Measurements from ENCODE around the gene GABBR2.
"Not testable (repeated sequence)": the region's sequence is repeated elsewhere in the genome, so short reads cannot be mapped to it uniquely, and the experiment has no call there.

The GABBR2 gene

DNA sequence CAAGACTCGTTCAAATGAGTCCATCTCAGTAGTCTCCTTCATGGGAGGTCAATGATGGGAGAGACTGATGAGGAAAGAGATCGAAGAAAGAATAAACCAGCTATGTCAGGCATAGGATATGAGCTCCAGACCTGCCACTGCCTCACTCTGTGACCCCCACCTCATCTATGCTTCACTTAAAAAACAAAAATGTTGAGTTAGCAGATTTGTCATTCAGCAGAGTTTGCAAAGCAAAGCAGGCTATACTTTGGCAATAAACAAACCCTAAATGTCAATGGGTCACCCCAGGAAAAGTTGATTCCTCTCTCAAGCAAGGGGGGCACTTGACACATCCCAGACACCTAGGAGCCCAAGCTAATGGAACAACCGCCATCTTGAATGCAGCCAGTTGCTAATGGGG lies 117.0 kb downstream of the GABBR2 start:
- no peak for DNase-seq

DNA sequence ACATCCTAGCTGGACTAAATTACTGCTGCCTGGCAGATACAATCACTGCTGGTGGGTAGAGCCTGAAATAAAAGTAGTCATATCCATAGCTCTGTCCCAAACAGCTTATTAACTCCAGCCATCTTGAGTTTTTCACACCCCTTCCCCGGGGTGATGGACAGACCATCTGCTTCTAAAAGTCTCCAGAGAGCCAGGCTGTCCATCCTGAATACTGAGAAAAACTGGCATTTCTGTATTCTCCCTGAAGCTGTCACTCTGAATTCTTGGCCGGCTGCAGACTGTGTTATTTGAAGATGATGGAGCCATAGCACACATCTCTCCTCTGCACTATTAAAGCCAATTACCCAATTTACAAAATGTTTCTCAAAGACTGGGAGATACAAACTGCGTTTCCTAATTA lies 118.6 kb downstream of the GABBR2 start:
- DNase-seq, result no peak

DNA sequence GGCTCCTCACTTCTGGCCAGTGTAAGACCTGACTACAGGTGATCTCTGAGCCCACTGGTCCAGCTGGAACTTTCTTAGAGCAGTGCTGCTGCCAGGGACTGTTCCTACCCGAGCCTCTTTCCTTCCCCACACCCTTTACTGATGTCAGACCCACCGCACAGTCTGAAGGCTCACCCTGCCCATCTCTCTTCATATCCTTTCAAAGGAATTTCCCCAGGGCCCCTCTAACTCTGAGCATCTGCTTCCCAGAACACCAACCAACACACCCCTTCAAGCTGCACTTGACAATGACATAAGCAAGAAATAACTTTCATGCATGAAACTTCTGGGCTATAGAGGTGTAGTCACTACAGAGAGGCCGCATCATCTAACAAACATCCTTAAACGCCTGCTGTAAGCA lies 119.6 kb downstream of the GABBR2 start:
- DNase-seq, result no peak

DNA sequence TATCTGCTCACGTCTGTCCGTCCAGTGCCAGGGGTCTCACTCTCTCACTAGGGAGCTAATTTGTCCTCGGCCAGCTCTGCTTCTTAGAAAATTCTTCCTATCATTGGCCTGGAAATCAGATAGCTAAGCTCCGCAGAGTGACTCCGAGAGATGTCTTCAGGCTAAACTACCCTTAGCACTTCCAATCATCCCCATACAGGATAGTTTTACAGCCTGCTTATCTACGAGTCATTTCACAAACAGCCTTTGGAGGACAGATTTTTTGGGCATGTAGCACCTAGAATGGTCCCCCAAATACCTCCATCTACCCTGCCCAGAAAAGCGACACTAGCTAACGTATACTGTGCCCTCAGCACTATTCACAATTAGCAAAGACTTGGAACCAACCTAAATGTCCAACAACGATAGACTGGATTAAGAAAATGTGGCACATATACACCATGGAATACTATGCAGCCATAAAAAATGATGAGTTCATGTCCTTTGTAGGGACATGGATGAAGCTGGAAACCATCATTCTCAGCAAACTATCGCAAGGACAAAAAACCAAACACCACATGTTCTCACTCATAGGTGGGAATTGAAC lies 123.8 kb downstream of the GABBR2 start:
- DNase-seq, result not testable (repeated sequence)

DNA sequence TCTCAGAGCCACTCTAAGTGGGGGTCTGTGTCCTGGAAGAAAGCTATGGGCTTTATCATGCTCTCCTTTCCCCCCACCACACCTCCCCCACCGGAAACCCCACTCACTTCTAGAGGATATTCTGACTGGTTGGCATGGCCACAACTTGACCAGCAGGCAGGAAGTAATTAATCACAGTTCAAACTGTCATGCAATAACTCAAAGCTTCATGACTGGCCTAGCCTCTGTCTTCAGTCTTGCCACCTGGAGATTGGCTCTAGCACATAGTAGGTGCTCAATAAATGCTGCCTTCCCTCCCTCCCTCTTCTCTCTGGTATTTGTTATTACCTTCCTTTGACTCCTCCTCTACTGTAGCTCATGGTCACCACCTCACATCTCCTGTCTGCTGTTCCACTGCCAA lies 124.7 kb downstream of the GABBR2 start:
- DNase-seq, result no peak

DNA sequence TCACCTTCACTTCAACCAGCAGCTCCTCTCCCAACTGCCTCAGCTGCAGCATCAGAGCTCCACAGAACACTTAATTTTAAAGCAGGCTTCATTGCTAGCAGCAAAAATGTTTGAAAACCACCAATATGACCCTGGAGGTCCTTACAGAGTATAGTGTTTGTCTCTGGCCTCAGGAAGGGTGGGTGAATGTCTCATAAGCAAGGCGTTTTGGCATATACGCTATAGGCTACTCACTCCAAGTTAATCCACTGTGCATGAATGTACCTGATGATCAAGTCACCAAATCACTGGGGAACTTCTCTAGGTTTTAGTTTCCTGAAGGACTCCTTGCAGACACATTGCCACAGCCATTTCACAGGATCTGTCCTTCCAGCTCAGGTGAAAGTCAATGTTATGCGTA lies 125.3 kb downstream of the GABBR2 start:
- DNase-seq, result no peak

DNA sequence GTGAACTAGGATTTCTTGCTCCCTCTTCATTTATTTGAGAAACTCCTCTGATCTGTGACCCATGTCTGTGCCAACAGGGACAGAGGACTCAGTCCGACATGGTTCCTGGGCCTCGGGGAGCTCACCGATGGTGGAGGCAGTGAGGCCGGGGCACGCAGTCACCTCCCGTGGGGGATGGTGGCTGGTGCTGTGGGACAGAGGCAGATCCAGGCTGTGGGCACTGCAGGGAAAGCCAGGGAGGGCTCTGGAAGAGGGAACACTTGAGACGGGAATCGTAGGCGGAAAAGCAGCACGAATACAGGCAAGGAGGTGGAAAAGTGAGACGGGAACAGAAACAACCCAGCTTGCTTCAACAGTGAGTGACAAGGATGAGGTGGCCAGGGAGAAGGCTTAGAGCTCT lies 127.8 kb downstream of the GABBR2 start:
- no peak for DNase-seq

DNA sequence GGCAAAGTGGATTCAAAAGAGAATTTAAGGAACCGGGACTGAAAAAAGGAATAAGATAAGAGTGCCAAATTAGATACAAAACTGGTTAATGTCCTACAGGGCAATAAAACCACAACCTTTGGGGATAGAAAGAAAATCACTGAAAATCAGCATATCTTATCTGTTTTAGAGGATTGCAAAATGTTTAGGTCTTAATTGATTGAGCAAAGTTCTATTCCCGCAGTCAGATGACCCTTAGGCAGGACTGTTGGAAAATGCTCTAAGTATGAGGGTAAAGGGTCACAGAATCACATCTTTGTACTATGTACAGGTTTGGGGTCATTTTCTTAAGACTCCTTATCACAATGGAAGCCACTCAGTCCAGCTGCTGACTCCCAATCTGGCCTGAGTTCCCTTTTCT lies 129.0 kb downstream of the GABBR2 start:
- no peak for DNase-seq

DNA sequence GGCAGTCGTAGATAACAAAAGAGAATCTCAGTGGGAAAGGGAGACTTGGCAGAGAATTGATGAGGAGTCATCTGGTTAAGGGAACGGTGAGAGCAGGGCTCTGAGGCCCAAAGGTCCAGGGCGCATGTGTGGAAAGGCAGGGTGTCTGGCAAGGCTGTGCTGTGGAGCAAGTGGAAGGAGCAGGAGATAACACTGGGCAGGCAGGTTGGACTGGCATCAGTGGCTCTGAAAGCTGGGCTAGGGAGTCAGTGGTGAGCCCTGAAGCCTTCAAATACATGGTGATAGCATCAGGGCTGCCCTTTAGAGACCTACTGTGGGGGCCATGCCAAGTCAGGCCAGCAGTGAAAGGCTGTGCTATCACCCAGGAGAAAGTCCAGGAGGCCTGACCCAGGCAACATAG lies 131.3 kb downstream of the GABBR2 start:
- DNase-seq, result no peak

DNA sequence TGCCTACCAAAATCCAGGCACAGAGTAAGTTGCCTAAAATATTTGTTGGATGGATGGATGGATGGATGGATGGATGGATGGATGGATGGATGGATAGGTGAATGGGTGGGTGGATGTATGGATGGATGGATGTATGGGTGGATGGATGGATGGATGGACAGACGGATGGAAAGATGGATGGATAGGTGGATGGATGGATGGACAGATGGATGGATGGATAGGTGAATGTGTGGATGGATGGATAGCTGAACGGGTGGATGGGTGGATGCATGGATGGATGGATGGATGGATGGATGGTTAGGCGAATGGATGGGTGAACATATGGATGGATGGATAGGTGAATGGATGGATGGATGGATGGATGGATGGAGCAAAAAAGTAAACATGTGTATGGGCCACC lies 131.9 kb downstream of the GABBR2 start:
- DNase-seq, result no peak

DNA sequence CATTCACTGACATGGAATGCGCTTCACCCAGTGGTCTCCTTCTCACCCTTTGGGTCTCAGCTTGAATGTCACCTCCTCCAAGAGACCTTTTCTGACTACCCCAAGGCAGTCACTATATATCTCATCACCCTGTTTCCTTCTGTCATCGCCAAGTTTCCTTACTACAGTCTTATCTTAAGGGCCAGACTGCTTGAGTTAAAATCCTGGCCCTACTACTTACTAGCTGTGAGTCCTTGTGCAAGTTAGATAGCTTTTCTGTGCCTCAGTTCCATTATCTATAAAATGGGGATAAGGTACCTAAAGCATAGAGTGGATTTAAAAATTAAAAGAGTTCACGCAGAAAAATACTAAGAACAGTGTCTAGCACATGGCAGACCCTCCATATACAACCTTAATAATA lies 132.4 kb downstream of the GABBR2 start:
- DNase-seq, result no peak

DNA sequence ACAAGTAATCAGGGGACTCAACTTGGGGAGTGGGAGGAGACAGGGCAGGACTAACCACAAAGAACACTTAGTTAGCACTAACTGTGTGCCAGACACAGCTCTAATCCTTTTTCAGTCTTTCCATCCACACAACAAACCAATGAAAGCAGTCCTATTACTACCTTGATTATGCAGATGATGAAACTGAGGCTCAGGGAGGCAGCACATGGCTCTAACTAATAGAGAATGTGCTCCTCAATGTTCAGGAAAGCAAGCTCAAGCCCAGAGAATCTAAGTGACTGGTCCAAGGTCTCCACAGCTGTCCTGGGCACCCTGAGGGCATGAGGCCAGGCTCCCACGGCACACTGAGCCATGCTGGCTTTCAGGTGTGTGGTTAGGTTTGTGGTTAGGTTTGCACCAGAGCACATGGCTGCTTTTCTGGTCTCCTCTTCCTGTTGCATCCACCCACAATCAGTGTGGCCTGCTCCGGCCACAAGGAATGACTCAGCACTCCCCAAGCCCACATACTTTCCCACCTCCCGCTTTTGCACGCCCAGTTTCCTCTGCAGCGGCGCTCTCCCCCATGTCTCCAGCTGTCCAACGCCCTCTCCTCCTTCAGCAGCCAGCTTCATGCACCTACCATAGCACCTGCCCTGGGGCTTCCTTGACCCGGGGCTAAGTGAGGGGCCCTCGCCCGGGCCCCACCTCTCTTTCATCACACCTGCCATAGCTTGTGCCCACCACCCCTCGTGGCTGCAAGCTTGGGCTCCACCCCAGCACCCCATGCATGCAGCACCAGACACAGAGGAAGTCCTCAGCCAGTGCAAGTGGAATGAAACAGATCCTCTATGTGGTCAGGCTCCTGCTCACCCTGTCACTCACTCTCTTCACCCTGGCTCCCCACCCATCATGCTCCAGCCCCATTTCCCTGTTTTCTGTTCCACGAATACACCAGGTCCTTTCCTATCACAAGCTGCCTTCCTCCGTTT lies 133.1 kb downstream of the GABBR2 start:
- DNase-seq, result peak; percentile 28

DNA sequence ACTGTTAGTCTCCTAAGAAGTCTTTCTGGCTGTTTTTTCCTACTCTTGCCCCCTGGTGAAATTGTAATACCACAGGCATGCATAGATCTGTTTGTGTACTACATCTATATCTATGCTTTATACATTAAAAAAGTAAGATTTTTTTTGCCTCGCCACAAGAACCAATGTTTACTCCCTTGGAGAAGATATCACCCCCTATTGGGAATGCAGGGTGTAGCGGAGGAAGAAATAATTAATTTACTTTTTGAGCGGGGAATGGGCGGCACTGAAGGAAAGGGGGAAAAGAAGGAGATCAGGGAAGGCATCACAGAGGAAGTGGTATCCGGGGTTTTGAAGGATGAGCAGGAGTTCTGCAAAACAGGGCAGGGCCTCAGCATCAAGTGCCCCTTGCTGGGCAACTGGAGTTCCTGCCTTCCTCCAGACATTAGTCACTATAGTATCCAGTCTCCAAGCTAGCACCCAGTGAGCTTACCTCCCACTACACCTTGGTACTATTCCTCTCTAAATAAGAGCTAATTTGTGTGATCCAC lies 134.9 kb downstream of the GABBR2 start:
- no peak for DNase-seq

DNA sequence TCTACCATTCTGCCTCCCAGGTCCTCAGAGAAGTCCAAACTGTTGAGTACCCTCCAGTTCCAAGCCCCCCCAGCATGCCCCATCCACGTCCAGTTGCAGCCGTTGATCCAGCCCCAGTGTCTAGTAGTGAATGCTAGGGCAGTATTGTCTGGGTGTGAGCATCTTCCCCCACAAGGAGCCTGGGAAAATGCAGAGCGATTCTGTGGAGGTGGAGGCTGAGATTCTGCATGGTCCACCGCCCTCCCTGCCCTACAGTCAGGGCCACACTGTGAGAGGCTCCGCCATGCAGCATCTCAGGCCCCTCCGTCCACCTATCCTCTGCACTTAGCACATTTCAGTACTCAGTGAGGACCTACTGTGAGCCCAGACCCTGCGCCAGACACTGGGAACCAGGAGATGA lies 135.9 kb downstream of the GABBR2 start:
- DNase-seq, result no peak

DNA sequence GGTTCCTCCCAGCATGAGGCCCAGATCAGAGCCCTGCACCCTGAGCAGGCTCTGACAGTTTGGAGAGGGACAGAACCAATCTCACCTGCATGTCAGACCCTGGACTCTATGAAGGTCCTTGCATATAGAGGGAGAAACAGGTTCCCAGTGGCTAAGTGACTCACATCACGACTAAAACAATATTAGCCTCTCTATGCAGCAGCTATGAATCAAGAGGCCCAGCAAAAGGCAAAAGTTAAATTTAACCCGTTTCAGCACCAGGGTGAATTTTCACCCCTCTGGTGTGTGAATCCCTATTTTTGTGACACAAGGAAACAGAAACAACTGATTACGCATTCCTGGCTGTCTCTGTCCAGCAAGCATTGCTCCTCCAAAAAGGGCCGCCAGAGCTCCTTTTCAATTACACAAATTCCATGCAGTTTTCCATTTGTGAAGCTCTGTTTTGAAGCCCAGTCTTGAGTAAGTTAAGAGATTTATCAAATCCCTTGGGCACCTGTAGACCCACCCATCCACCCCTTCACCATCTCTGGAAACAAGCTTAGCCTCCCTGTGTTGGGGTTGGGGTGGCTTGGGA lies 136.6 kb downstream of the GABBR2 start:
- DNase-seq, result no peak

DNA sequence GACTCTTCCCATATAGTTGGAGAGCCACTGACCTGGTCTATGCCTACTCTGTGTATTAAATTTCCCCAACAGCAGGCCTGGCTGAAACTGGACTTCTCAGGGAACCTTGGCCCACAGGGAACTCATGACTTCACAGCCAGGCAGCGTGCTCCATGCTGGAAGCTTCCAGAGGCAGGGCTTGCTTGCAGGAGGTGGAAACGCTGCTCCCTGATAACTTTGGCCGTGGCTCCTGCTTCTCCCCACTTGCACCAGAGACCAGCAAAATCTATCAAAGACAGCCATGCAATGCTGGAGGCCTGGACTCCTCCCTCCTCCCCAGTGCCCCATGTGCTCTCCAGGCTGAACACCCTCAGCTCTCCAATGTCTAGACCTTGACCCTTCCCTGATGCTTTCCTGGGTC lies 137.1 kb downstream of the GABBR2 start:
- no peak for DNase-seq

DNA sequence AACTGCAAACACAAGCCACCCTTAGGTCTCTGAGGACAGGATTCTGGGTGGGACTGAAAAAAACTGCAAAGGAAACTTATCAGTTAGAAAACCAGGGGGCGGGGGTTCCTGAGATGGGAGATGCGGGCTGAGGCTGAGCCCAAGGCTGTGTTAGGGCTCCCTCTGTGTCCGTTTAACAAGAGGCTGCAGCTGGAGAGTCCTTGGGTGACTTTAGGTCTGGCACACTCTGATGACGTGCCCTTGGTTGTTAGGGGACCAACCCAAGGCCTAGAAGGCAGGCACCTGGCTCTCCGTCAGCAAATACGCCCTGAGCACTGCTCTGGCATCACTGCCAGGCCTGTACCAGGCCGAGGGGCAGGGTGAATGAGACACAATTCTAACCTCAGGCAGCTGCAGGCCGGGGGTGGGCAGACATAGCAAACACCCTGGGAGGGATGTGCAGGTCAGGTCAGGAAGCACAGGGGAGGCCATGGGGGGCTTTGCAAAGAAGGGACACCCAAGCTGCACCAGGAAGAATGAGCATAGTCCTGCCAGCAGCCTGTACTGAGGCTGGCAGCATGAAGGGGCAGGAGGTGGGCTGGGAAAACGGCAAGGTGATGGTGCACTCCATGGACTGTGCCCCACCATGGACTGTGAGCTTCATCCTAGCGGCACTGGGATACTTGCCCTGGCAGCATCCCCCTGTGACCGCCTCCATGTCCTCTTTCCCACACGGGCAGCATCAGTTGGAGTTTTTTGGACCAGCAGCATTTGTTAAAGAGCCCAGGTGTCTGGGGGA lies 137.9 kb downstream of the GABBR2 start:
- no peak for DNase-seq

DNA sequence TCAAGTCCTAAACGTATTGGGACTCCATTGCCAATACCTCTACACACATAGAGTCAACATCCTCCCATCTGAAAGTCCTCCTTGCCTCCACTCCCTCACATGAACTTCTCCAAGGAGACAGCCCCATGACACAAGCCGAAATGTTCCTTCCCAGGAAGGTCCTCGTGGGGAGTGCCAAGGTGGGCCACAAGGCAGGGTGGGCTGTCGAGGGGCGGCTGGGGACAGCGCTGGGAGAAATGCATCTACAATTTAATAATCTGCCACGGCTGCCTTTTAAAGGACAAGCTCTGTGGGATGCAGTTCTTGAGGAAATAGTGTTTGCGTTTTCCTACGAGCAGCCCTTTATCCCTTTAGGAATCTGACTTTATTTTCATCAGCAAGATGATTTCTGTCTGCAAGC lies 138.7 kb downstream of the GABBR2 start:
- no peak for DNase-seq

DNA sequence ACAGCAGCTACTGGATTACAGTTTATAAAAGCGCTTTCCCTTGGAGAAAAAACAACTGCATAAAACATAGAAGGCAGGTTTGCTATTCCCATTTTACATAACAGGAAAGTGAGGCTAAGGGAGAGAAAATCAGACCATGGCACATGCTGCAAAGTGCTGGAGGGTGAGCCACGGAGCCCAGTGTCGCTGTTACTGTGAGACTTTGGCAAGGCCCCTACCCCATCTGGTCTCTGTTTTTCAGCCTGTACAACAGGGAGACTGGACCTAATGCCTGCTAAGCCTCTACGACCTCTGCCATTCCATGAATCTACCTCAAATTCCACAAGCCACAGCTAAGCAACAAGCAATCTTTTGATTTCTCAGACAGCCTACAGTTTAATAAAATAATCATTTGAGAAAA lies 139.2 kb downstream of the GABBR2 start:
- no peak for DNase-seq

DNA sequence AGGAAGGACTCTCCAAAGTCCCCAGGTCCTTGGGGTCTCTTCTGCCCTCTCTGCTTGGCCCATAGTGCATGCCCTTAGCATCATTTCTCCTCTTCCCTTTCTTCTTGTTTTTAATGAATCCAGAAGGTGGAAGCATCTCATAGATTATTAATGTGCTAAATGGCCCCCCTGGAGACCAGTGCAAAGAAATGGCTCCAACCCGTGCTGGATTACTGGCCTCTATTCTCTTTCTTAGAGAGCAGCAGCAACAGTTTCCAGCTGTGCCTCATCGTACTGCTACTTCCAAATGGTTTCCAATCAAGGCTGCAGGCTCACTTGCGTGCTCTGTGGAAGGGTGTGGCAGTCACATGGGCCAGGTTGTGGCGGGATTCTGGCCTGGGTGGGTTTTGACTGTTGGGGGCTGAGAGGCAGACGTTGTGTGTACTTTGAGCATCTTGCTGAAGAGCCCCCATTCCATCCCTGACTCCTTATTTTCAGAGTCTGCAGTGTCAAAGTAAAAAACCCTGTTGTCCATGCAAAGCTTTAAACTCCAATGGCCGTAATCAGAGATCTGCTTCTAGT lies 139.7 kb downstream of the GABBR2 start:
- DNase-seq, result no peak

DNA sequence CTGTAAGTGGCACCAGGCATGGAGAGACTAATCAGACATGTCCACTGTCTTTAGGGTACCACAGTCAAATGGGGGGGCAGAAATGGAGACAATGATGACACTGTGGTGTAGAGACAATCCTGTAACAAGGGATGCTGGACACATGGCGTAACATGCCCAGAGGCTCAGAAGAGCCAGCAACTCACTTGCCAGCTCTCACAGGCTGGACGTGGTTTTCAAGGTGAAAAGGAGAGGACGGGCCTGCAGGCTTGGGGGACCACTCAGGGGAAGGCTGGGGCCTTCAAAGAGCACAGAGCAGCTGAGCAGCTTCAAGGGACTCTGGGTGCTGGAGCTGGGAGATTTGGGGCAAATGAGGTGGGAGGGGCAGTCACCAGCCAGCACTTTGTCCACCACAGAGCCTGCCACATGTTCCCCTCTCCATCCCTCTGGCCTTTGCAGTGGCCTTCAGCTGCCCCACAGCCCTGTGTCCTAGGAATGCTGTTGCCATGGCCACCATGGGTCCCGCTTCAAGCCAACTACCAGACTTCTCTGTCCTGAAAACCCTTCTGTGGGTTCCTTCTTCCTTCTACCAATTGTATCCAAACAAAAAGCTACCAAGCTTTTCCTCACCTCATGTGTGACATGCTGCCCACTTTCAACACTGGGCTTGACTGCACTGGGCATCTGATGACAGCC lies 140.4 kb downstream of the GABBR2 start:
- DNase-seq, result no peak
